Uterus (tissue), 4 donors: ENCODE results near the gene TMEM220. TPM values are rescaled to one million over a fixed set of nuclear protein-coding genes. Genes with fewer than 3 reads are reported as not detected.
"Not testable (repeated sequence)": the region's sequence is repeated elsewhere in the genome, so short reads cannot be mapped to it uniquely, and the experiment has no call there.

Experiments used
- DNase-seq, 2 donors: peaks; one replicate each; pipeline ENCODE4 v3.0.0-alpha.2; 2019 to 2020
- H3K27ac ChIP-seq, 2 donors: fragments of 200-600 bp; sonication (generic); 1 replicate in 1 of 2; 2 replicates in 1 of 2; pipeline ENCODE4 v1.5.1; 2016 to 2018
- H3K27me3 ChIP-seq, 2 donors: fragments of 200-600 bp; sonication (generic); one replicate each; pipeline ENCODE4 v1.5.1; 2018 to 2019; ENCODE audit warnings: control low read depth in 1 of 2
- H3K36me3 ChIP-seq, 2 donors: fragments of 200-600 bp; sonication (generic); one replicate each; pipeline ENCODE4 v1.5.1; 2019; ENCODE audit warnings: control low read depth in 1 of 2
- H3K4me1 ChIP-seq, 2 donors: fragments of 200-600 bp; sonication (generic); one replicate each; pipeline ENCODE4 v1.5.1; 2018 to 2019; ENCODE audit warnings: control low read depth in 1 of 2
- H3K4me3 ChIP-seq, 2 donors: fragments of 200-600 bp; sonication (generic); 1 replicate in 1 of 2; 2 replicates in 1 of 2; pipeline ENCODE4 v1.5.1; 2018 to 2019; ENCODE audit warnings: mild to moderate bottlenecking in 1 of 2
- H3K9me3 ChIP-seq, 2 donors: fragments of 200-600 bp; sonication (generic); one replicate each; pipeline ENCODE4 v1.5.1; 2019; ENCODE audit warnings: control low read depth in 1 of 2
- POLR2A ChIP-seq, 2 donors: fragments of 450-650 bp; IDR thresholded peaks; one replicate each; pipeline ENCODE4 v1.6.1; 2016; ENCODE audit warnings: antibody characterized with exemption in 2 of 2, mild to moderate bottlenecking in 1 of 2, moderate library complexity in 1 of 2
- intact Hi-C: fragments of 100-400 bp; cut with DNase I; formaldehyde crosslinking; loops from one replicate; pipeline ENCODE4 v1.15.1; 2023; ENCODE audit warnings: low total_unique reads
- total RNA-seq, 4 donors: library from RNA; depleted of rRNA in 3 of 4; stranded (reverse); fragments of >200 nt in 3 of 4; gene quantifications; one replicate each; pipeline versions ENCODE4 v1.1.0 to v1.2.4, GENCODE V29; 2014 to 2023
- TF ChIP-seq, protein P1 (sequence below), 4 experiments: fragments of 200-600 bp in 2 of 4; fragments of 450-650 bp in 2 of 4; sonication (generic) in 2 of 4; IDR thresholded peaks; one replicate each; pipeline ENCODE4 v1.5.1; 2016 to 2019; ENCODE audit warnings: antibody characterized with exemption in 4 of 4, mild to moderate bottlenecking in 2 of 4, moderate library complexity in 1 of 4
- donor health status: DM: yes; HTN: yes; CAD: no.

TMEM220 gene
- total RNA-seq, 4 donors from 2014 or later, result 0.59 to 20.1 (median 5.2) TPM

DNA sequence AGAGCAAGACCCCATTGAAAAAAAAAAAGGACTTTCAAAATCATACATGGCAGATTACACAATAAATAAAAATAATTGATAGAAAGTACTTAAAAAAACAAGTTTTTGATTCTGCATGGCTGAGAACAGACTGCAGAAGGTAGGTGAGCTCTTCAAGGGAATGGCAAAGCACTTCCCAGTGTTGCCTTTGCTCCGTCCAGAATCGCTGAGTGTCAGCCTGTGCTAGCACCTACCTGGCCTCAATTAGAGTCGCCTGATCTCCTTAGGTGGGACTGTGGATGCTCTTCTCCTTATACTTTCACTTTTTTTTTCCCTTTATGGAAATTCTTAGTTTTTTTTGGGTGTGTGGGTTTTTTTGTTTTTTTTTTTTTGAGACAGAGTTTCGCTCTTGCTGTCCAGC is 6.0 kb upstream of the TMEM220 start:
- DNase-seq, result peak in 1 of 2 donors; percentile 3
- H3K9me3 ChIP-seq, result no peaks in the 10 kb centered on the region
- no peak for TF ChIP-seq POLR2A (IDR thresholded peaks at IDR 0.05)
- TF ChIP-seq, protein P1, sequence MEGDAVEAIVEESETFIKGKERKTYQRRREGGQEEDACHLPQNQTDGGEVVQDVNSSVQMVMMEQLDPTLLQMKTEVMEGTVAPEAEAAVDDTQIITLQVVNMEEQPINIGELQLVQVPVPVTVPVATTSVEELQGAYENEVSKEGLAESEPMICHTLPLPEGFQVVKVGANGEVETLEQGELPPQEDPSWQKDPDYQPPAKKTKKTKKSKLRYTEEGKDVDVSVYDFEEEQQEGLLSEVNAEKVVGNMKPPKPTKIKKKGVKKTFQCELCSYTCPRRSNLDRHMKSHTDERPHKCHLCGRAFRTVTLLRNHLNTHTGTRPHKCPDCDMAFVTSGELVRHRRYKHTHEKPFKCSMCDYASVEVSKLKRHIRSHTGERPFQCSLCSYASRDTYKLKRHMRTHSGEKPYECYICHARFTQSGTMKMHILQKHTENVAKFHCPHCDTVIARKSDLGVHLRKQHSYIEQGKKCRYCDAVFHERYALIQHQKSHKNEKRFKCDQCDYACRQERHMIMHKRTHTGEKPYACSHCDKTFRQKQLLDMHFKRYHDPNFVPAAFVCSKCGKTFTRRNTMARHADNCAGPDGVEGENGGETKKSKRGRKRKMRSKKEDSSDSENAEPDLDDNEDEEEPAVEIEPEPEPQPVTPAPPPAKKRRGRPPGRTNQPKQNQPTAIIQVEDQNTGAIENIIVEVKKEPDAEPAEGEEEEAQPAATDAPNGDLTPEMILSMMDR (IDR thresholded peaks at IDR 0.05), result no peak
- H3K4me1 ChIP-seq, result no peaks in the 10 kb centered on the region
- intact Hi-C loops, result no loop called here
- no peak overlapping the region for H3K4me3 ChIP-seq
- no peaks in the 10 kb centered on the region for H3K27me3 ChIP-seq
- H3K36me3 ChIP-seq, result no peaks in the 10 kb centered on the region
- no peak overlapping the region for H3K27ac ChIP-seq

DNA sequence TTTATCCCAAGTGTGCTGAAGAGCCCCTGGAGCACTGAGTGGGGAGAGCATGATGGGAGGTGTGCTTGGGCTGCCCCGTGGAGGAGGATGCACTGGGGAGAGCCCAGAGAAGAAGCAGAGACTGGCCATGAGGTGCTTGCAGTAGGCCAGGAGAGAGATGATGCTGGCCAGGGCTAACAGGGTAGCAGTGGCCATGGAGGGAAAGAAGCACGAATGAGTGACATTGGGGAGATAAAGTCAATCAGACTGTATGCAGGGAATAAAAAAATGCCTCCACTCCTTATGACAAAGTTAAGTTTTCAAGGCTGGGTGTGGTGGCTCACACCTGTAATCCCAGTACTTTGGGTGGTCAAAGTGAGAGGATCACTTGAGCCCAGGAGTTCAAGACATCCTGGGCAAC is 5.4 kb upstream of the TMEM220 start:
- no peak overlapping the region for H3K4me3 ChIP-seq
- H3K27ac ChIP-seq, result no peak overlapping the region
- H3K27me3 ChIP-seq, result no peaks in the 10 kb centered on the region
- peak in 1 of 2 donors; percentile 3 for DNase-seq
- no peaks in the 10 kb centered on the region for H3K4me1 ChIP-seq
- no peaks in the 10 kb centered on the region for H3K36me3 ChIP-seq
- TF ChIP-seq POLR2A (IDR thresholded peaks at IDR 0.05), result no peak
- TF ChIP-seq, protein P1 (IDR thresholded peaks at IDR 0.05), result no peak
- intact Hi-C loops, result no loop called here
- H3K9me3 ChIP-seq, result no peaks in the 10 kb centered on the region

DNA sequence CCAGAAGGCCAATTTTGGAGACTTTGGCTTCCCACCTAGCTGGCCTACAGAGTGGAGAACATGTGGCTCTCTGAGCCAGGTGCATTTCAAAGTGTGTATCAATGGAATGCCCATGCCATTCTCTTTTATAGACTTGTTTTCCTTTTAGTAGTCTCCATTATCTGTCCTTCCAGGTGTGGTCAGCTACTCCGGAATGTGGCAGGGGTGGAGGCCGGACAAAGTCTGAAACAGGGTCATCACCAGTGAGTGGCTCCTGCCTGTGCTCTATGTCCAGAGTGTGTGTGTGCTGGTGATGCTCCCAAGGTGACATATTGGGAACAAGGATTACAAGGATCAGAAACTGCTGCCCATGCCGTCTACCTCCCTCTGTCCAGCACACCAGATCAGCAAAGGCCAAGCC is 3.8 kb upstream of the TMEM220 start:
- intact Hi-C loops, result no loop called here
- peak in 1 of 2 donors; percentile 11 for DNase-seq
- H3K27me3 ChIP-seq, result no peaks in the 10 kb centered on the region
- no peaks in the 10 kb centered on the region for H3K9me3 ChIP-seq
- no peaks in the 10 kb centered on the region for H3K4me1 ChIP-seq
- H3K4me3 ChIP-seq, result no peak overlapping the region
- no peaks in the 10 kb centered on the region for H3K36me3 ChIP-seq
- no peak for TF ChIP-seq POLR2A (IDR thresholded peaks at IDR 0.05)
- TF ChIP-seq, protein P1 (IDR thresholded peaks at IDR 0.05), result no peak
- H3K27ac ChIP-seq, result no peak overlapping the region

DNA sequence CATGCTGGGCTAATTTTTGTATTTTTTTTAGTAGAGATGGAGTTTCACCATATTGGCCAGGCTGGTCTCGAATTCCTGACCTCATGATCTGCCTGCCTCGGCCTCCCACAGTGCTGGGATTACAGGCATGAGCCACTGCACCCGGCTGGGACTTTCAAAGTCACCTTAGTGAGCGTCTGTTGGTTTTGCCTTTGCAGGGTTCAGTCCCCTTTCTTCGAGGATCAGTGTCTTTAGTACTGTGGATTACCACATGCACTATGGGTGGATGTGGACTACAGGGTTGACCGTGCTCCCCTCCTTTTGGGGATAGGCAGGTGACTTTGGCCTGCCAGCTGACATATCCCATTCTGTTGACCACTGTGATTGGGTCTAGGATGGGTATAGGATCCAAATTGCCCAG is 2.3 kb upstream of the TMEM220 start:
- intact Hi-C loops, H3K27me3 ChIP-seq, H3K9me3 ChIP-seq, H3K4me1 ChIP-seq, H3K36me3 ChIP-seq, H3K4me3 ChIP-seq, H3K27ac ChIP-seq: not testable (repeated sequence)
- DNase-seq, result peak in 1 of 2 donors; percentile 6

DNA sequence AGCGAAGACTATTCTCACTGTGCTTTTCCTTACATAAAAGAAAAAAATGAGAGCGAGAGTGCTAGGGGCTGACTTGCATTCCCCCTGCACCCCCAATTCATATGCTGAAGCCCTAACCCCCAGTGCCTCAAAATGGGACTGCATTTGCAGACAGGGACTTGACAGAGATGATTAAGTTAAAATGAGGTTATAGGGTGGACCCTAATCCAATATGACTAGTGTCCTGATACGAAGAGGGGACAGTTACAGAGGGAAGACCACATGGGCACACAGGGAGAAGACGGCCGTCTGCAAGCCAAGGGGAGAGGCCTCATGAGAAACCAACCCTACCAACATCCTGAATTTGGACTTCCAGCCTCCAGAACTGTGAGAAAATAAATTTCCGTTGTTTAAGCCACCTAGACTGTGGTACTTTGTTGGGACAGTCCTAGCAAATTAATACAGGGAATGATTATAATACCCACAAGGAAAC is 1.6 kb upstream of the TMEM220 start:
- TF ChIP-seq, protein P1 (IDR thresholded peaks at IDR 0.05), result no peak
- no peak for TF ChIP-seq POLR2A (IDR thresholded peaks at IDR 0.05)
- intact Hi-C loops, result no loop called here
- Histone ChIP-seq H3K4me1 (no peaks in the 10 kb centered on the region), H3K36me3 (no peaks in the 10 kb centered on the region), H3K27ac (peak overlapping the region; percentile 90 to 97), H3K9me3 (no peaks in the 10 kb centered on the region), H3K27me3 (no peaks in the 10 kb centered on the region), H3K4me3 (no peak overlapping the region)
- DNase-seq, result no peak

DNA sequence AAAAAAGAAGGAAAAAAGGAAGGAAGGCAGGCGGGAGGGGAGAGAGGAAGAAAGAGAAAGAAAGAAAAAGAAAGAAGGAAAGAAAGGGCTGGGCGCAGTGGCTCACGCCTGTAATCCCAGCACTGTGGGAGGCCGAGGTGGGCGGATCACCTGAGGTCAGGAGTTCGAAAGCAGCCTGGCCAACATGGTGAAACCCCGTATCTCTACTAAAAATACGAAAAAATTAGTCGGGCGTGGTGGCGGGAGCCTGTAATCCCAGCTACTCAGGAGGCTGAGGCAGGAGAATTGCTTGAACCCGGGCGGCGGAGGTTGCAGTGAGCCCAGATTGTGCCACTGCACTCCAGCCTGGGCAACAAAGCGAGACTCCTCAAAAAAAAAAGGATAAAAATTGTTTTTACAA is 424 bp upstream of the TMEM220 start:
- H3K27me3 ChIP-seq, H3K9me3 ChIP-seq, H3K36me3 ChIP-seq, intact Hi-C loops, H3K4me1 ChIP-seq: not testable (repeated sequence)
- Histone ChIP-seq H3K27ac (peak overlapping the region; percentile 90 to 97), H3K4me3 (peak overlapping the region; percentile 44 to 72)
- DNase-seq, result peak in 1 of 2 donors; percentile 35
